ENCODE data around the gene RAB20.
A peak's percentile ranks its signal among the peaks of the same experiment; 100 is the strongest.
"Not testable (repeated sequence)": the region's sequence is repeated elsewhere in the genome, so short reads cannot be mapped to it uniquely, and the experiment has no call there.

Gene RAB20

GRCh38 chr13:110575322-110576069, 14.0 kb upstream of the RAB20 start:
- peak; percentile 38 for DNase-seq (ENCODE audit: low spot score)

GRCh38 chr13:110574161-110574560, 12.6 kb upstream of the RAB20 start:
- DNase-seq (ENCODE audit: low spot score): no peak

GRCh38 chr13:110572778-110573118, 11.2 kb upstream of the RAB20 start:
- DNase-seq (ENCODE audit: low spot score): no peak

- no peak for DNase-seq (ENCODE audit: low spot score)
Measured at GRCh38 chr13:110571896-110572777, 10.6 kb upstream of the RAB20 start.

GRCh38 chr13:110570886-110571285, 9.4 kb upstream of the RAB20 start:
- DNase-seq (ENCODE audit: low spot score): no peak

- DNase-seq (ENCODE audit: low spot score): not testable (repeated sequence)
Measured at GRCh38 chr13:110569962-110570361, 8.4 kb upstream of the RAB20 start.

- DNase-seq (ENCODE audit: low spot score): no peak
Measured at GRCh38 chr13:110568612-110569011, 7.1 kb upstream of the RAB20 start.

GRCh38 chr13:110566171-110566570, 4.6 kb upstream of the RAB20 start:
- DNase-seq (ENCODE audit: low spot score): no peak

GRCh38 chr13:110565296-110565695, 3.8 kb upstream of the RAB20 start:
- DNase-seq (ENCODE audit: low spot score): no peak

GRCh38 chr13:110564472-110564985, 3.0 kb upstream of the RAB20 start:
- no peak for DNase-seq (ENCODE audit: low spot score)

- no peak for DNase-seq (ENCODE audit: low spot score)
Measured at GRCh38 chr13:110563463-110563774, 1.9 kb upstream of the RAB20 start.

- DNase-seq (ENCODE audit: low spot score): no peak
Measured at GRCh38 chr13:110562696-110563462, 1.4 kb upstream of the RAB20 start.

- DNase-seq (ENCODE audit: low spot score): peak; percentile 41
Measured at GRCh38 chr13:110562036-110562597, 595 bp upstream of the RAB20 start.

GRCh38 chr13:110560601-110561343, 750 bp downstream of the RAB20 start:
- DNase-seq (ENCODE audit: low spot score): no peak

GRCh38 chr13:110559986-110560385, 1.5 kb downstream of the RAB20 start:
- DNase-seq (ENCODE audit: low spot score): no peak

- peak; percentile 43 for DNase-seq (ENCODE audit: low spot score)
Measured at GRCh38 chr13:110559429-110559943, 2.0 kb downstream of the RAB20 start.

- no peak for DNase-seq (ENCODE audit: low spot score)
Measured at GRCh38 chr13:110557610-110558305, 3.8 kb downstream of the RAB20 start.

GRCh38 chr13:110557082-110557481, 4.4 kb downstream of the RAB20 start:
- no peak for DNase-seq (ENCODE audit: low spot score)

- no peak for DNase-seq (ENCODE audit: low spot score)
Measured at GRCh38 chr13:110556224-110556606, 5.3 kb downstream of the RAB20 start.

- no peak for DNase-seq (ENCODE audit: low spot score)
Measured at GRCh38 chr13:110555601-110556223, 5.8 kb downstream of the RAB20 start.

Measured in pons (tissue), 1 donor.